Stimulated activated CD8-positive, alpha-beta memory T cell treated with anti-CD3 and anti-CD28 coated beads, Interleukin-7, amount 100 ng/mL, for 4 hours (primary cell): ENCODE results near the gene NLK.
"Not testable (repeated sequence)": the region's sequence is repeated elsewhere in the genome, so short reads cannot be mapped to it uniquely, and the experiment has no call there.

Source experiments
- DNase-seq, 2 donors: peaks; one replicate each; pipeline ENCODE4 v3.0.0-alpha.2; 2020; ENCODE audit warnings: low read depth in 2 of 2

NLK gene

GRCh38 chr17:28230607-28231006 is 188.1 kb downstream of the NLK start:
- not testable (repeated sequence) for DNase-seq

- DNase-seq = not testable (repeated sequence)
Observed at GRCh38 chr17:28231624-28232023, 189.1 kb downstream of the NLK start.

GRCh38 chr17:28232966-28233870 is 190.7 kb downstream of the NLK start:
- DNase-seq = not testable (repeated sequence)

- not testable (repeated sequence) for DNase-seq
Observed at GRCh38 chr17:28233872-28234856, 191.7 kb downstream of the NLK start.

GRCh38 chr17:28235066-28235700 is 192.7 kb downstream of the NLK start:
- not testable (repeated sequence) for DNase-seq

GRCh38 chr17:28236033-28236653 is 193.7 kb downstream of the NLK start:
- DNase-seq = not testable (repeated sequence)

- DNase-seq = not testable (repeated sequence)
Observed at GRCh38 chr17:28238547-28239270, 196.2 kb downstream of the NLK start.

- DNase-seq = no peak
Observed at GRCh38 chr17:28239271-28239624, 196.8 kb downstream of the NLK start.

- DNase-seq = no peak
Observed at GRCh38 chr17:28240688-28241340, 198.3 kb downstream of the NLK start.

- DNase-seq = no peak
Observed at GRCh38 chr17:28242791-28243190, 200.3 kb downstream of the NLK start.

GRCh38 chr17:28243268-28243667 is 200.8 kb downstream of the NLK start:
- not testable (repeated sequence) for DNase-seq

GRCh38 chr17:28244446-28244845 is 202.0 kb downstream of the NLK start:
- DNase-seq = no peak
